DND-41 (cell line): ENCODE results near the gene TRPC4.

Source experiments
- EZH2 ChIP-seq: IDR thresholded peaks from 3 replicates; pipeline ENCODE4 v1.6.1; 2012; ENCODE audit warnings: borderline replicate concordance, low read depth, mild to moderate bottlenecking, moderate library complexity, low read length, inconsistent platforms; ENCODE audit not compliant: severe bottlenecking
- TF ChIP-seq, protein P1 (sequence below): IDR thresholded peaks from 2 replicates; pipeline ENCODE4 v1.5.1; 2012; ENCODE audit warnings: borderline replicate concordance, low read length, moderate library complexity, mild to moderate bottlenecking; ENCODE audit not compliant: poor library complexity, severe bottlenecking; ENCODE audit errors: extremely low read depth

GRCh38 chr13:37905736-37906135 lies 36.2 kb upstream of the TRPC4 start:
- TF ChIP-seq, protein P1, sequence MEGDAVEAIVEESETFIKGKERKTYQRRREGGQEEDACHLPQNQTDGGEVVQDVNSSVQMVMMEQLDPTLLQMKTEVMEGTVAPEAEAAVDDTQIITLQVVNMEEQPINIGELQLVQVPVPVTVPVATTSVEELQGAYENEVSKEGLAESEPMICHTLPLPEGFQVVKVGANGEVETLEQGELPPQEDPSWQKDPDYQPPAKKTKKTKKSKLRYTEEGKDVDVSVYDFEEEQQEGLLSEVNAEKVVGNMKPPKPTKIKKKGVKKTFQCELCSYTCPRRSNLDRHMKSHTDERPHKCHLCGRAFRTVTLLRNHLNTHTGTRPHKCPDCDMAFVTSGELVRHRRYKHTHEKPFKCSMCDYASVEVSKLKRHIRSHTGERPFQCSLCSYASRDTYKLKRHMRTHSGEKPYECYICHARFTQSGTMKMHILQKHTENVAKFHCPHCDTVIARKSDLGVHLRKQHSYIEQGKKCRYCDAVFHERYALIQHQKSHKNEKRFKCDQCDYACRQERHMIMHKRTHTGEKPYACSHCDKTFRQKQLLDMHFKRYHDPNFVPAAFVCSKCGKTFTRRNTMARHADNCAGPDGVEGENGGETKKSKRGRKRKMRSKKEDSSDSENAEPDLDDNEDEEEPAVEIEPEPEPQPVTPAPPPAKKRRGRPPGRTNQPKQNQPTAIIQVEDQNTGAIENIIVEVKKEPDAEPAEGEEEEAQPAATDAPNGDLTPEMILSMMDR: no peak
- TF ChIP-seq EZH2: no peak
